Lung microvascular endothelial cell (primary cell): ENCODE measurements around the gene HCFC1. TPM values are rescaled to one million over a fixed set of nuclear protein-coding genes. Genes with fewer than 3 reads are reported as not detected.

Experiments
- DNase-seq, 2 donors: peaks; one replicate each; pipeline versions ENCODE4 v3.0.0 to v3.0.0-alpha.2; 2010; ENCODE audit warnings: low read depth in 2 of 2
- total RNA-seq: library from RNA; depleted of rRNA; stranded (reverse); fragments of >200 nt; gene quantifications from 2 replicates; pipeline ENCODE4 v1.2.1, GENCODE V29; 2014

The HCFC1 gene
- total RNA-seq, 1 donor from 2014 or later: 10.3 TPM

DNA sequence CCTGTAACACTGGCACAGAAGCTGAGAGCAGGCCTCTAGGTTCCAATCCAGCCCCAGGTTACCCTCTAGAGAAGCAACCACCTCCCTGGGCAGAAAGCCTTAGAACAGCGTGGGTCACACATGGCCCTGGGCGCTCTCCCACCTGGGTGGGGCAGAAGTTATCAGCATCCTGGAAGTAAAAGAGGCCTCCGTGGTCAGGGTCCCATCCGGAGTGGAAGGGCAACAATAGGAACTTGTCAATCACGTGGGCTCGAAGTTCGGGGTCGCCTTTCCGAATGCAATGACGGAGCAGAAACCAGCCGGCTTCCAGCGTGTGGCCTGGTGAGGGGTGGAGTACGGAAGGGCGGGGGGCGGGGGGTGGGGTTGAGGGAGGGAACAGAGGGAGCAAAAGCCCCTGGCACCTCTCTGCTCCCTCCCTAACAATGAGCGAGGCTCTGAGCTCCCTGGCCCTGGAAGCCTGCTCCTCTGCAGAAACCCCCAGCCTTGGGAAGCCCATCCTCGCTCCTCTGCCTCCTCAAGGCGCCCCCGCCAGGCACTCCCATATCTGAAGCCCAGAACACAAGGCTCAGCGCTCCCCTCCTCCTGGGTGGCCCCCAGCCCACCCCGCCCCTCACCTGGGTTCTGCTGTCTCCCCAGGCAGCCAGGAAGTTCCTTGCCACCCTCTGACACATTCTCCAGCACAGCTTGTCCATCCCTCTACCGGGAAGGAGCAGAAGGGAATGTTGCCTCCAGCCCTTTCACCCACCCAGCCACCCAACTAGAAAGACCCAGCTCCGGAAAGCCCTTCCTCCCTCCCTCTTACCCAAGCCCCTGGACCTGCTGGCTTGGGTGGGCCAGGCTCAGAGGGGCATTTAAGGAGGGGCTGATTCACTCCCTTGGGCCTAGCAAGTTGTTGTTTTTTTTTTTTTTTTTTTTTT lies 30.0 kb downstream of the HCFC1 start:
- no peak for DNase-seq

DNA sequence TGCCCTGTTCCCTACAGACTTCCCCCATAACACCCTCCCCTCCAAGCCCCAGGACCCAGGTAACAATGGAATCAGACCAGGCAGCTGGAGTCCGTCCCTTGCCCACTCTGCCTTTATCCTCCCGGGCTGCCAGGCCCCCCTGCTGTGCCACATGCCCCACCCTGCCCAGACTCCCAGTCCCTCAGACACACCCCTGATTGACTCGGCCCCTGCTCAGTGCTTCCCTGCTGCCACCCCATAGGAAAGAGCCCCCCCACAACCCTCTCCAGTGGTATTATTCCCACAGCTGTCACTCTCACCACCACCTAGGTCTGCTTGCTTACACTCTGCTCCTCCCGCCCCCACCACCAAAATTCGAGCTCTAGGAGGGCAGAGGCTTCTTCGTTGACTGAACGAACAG lies 32.0 kb downstream of the HCFC1 start:
- DNase-seq: no peak

DNA sequence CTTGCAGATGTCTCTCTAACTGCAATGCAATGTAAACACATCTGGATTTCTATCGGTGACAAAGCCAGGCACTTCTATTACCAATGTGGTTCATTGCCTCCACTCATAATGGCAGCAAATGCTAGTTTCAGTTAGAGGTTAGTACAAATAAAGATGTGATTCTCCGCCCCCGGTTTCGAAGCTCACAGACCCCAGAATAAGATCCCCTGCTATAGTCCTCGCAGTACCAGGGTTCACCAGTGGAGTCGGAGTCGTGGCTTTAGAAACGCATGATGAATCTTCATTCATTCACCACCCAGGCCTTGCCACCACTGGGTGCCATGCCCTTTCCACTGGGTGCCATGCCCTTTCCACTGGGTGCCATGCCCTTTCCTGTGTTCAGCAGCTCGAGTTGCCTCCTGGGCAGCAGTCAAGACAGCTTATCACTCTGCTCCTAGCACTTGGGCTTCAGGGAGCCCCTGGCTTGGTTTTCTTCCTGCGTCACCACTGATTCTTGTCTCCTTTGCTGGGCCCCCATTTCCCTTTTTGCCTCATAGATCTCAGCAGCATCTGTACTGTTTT lies 33.3 kb downstream of the HCFC1 start:
- no peak for DNase-seq

DNA sequence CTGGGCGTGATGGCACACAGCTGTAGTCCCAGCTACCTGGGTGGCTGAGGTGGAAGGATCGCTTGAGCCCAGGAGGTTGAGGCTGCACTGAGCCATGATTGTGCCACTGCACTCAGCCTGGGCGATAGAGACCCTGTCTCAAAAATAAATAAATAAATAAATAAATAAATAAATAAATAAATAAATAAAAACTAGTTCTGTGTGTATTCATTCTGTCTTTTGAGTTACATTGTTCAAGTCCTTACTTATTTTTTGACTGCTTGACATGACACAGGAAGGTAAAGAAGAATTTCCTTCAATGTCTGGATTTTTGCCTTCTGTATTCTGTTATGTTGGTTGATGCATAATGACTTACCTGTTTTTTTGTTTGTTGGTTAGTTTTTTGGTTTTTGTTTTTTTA lies 34.6 kb downstream of the HCFC1 start:
- DNase-seq: no peak

DNA sequence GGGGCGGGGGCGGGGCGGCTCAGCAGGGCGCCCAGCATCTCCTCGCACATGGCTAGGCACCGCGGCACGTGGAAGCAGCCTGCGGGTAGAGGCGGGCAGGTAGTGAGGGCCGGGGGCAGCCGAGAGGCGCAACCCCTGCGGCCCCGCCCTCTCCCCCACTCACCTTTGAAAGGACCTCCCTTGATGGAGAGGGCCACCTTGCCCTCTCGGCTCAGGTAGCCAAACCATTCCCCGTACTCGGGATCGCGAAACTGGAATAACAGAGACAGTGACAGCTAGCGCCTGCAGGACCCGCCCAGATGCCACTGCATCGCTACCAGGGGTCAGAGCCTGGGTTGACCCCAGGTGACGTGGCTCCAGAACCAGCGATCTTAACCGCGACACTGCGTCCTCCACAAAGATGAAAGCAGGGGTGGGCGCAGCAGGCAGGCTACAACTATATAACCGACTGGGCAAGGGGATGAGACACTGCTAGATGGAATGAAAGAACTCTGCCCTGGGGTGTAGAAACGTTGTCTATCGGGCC lies 36.2 kb downstream of the HCFC1 start:
- DNase-seq: no peak

DNA sequence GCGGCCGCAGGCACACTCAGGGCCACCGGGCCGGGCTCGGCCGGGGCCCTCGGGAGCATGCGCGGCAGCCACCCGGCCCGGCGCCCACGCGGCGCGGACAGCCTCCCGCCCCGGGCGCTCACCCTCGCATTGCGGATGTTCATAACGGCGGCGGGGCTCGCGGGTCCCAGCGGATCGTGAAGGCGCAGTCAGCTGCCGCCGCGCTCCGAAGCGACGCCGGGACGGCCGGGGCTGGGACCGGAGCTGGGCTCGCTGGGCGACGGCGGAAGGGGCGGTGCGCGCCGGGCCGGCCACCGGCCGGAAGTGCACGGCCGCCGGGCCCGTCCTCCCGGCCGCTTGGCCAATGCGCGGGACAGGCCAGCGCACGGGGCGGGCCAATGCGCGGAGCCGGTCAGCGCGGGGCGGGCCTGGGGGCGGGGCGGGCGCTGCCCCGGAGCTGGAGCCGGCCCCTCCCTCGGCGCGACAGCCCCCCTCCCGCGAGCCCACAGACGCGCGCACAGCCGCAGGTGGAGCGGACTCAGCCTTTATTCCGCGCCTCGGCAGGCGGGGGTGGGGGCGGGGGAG lies 36.8 kb downstream of the HCFC1 start, which contains the start of gene NAA10:
Gene NAA10, minus strand, starts transcription at position 276 of the 564 bp plus-strand sequence. Its CDS starts 133 bp downstream, at position 143.
- DNase-seq: peak; percentile 79 to 87

DNA sequence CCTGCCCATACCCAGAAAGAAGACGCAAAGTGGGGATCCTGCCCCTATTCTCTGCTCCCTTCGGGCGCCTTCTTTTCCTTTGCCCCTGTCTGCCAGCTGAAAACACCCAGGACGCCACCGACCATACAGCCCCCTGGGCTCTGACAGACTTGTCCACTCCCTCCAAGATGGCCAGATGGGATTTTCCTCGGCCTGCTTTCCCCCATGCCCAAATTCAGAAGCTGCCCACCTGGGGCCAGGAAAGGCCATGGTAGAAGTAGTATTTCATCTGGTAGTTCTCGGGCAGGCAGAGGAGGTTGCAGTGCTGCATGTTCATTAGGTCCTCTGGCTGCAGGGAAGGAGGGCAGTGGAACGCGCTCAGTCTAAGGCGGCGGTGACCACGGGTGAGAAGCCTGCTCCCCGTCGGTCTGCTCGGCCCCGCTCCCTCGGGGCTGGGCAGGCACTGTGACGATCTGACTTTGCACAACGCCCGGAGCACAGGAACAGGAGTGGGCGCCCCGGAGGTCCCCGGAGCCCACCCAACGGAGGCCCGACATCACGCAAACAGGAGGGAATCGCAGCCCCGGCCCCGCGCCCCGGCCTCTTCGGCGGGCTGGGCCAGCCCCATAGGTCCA lies 37.4 kb downstream of the HCFC1 start:
- no peak for DNase-seq

DNA sequence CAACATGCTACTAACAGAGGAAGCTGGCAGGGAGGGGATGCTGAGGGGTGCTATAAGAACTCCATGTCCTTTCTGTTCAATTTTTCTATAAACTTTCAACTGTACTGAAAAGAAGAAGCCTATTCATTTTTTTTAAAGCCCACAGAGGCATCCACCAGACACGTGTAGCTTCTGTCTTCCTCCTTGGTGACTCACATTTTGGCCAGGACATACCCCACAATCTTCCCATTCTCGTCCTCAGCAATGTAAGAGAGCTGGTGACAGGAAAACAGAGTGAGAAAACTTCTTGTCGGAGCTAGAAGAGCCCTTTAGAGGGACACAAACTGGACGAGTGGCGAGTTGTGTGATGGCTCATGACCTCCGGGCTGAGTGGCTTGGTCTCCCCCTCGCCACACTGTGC lies 37.9 kb downstream of the HCFC1 start:
- peak in 1 of 2 donors; percentile 52 for DNase-seq

DNA sequence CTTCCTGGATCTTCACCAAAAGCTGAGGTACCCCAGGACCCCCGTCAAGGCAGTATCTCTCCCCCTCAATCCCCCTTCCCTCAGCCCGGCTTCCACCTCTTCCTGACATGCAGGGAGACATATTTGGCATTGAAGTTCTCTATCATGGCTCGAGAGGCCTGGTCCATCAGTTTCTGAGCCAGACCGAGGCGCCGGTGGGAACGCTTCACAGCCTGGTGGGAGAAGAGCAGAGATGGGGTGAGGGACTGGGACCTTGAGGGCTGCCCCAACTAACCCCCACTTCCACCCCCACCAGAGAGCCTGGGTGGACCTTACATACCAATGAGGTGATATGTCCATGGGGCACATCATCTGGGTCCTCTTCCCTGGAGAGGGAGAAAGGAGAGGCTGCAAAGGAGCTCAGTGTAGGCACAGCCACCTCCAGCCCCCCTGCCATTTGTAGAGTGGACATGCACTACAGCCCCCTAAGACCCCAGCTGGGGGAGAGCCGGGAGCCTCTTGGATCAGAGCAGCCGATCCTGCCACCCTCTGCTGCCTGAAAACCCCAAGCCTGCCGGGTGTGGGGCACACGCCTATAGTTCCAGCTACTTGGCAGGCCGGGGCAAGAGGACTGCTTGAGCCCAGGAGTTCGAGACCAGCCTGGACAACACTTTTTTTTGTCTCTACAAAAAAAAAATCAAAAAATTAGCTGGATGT lies 39.2 kb downstream of the HCFC1 start:
- DNase-seq: no peak

DNA sequence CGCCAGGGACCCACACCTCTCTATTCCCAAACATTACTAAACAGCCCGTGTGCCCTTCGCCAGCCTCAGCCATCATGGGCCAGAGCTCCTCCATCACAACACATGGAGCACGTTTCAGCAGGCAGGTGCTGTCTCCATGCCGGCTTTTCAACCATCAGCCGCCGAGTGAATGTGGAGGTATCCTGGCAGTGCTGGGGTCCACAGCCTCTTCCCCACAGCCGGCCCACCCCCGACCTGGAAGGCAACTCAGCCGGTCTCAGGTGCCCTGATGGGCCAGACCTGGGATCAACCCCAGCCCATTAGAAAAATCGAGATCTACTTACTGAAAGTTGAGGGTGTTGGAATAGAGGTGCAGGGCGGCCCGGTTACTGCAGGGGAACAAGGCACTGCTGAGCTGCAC lies 39.9 kb downstream of the HCFC1 start:
- no peak for DNase-seq

DNA sequence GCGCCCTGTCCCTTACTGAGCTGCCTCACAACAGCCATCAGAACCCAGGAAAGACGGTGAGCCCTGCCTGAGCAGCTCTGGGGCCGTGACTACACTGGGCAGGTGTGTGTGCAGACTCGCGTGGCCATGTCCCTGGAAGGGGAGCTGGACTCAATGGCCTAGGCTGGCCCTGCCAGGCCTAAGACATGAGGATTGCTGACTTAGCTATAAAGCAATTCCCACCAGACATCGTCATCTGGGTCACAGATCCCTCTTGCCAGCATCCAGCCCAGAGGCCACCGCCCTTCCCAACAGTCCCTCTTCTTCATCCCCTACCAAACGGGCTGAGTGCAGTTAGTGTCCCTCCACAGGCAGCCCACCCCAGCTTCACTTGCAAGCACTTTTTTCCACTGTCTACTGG lies 40.5 kb downstream of the HCFC1 start:
- DNase-seq: no peak

DNA sequence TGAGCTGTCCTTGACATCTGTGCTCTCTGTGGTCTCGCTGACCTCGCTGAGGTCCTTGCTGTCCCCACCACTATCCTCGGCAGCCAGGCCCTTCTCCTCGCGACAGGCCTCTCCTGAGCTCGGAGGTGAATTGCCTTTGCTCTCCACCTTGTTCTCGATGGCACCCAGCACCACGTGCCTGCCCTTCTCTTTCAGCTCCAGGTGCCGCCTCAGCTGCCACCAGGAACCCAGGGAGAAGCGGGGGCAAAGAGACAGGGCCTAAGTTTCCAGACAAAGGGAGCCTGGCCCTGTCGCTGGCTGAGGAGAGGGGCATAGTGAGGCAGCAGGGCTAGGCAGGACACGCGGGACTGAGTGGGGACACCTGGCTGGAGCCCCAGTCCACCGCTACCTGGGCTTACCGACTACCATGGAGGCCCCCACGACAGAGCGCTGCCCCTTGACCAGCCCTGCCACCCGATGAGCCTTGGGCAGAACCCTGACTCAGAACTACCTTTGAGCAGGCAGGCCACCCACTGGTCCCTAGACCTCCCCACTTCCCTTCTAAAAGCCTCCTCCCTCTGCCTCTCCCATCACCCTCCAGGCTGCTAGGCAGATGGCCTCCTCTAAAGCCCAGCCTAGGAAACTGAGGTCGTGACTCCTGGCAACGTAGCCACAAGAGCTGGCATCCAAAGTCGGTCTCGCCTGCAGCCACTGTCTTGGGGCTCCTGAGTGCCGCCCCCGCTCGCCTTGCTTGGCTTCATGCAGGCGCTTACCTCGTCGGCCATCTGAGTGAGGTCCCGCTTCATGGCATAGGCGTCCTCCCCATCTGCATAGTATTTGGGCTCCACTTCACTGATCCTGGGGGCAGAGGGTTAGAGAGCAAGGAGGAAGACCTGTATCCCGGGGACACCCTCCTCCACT lies 41.4 kb downstream of the HCFC1 start:
- no peak for DNase-seq

DNA sequence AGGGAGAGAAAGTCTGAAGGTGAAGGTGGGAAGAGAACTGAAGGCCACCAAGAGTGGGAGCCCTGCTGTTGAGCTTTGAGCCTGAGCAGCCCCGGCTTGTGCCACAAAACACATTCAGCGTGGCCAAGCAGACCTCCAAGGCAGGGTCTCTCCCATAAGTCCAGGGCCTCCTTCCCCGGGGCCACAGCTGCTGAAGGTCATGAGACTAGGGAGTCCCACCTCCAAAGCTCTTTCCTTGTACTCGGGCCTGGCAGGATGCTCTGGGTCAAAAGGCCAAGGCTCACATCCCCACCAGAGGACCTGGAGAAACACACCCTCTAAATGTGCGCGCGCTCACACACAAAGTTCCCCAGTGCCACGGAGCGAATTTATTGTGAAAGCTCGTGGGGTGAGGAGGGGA lies 42.0 kb downstream of the HCFC1 start:
- DNase-seq: no peak

DNA sequence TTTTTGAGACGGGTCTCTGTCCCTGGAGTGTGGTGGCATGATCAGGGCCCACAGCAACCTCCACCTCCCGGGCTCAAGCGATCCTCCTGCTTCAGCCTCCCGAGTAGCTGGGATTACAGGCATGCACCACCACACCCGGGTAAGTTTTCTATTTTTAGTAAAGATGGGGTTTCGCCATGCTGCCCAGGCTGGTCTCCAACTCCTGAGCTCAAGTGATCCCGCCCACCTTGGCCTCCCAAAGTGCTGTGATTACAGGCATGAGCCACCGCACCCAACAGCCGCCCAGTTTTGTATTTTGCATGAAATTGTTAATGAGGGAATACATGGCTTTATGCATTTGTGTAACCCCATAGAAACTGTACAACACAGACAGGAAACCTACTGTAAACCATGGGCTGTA lies 42.8 kb downstream of the HCFC1 start:
- DNase-seq: no peak

DNA sequence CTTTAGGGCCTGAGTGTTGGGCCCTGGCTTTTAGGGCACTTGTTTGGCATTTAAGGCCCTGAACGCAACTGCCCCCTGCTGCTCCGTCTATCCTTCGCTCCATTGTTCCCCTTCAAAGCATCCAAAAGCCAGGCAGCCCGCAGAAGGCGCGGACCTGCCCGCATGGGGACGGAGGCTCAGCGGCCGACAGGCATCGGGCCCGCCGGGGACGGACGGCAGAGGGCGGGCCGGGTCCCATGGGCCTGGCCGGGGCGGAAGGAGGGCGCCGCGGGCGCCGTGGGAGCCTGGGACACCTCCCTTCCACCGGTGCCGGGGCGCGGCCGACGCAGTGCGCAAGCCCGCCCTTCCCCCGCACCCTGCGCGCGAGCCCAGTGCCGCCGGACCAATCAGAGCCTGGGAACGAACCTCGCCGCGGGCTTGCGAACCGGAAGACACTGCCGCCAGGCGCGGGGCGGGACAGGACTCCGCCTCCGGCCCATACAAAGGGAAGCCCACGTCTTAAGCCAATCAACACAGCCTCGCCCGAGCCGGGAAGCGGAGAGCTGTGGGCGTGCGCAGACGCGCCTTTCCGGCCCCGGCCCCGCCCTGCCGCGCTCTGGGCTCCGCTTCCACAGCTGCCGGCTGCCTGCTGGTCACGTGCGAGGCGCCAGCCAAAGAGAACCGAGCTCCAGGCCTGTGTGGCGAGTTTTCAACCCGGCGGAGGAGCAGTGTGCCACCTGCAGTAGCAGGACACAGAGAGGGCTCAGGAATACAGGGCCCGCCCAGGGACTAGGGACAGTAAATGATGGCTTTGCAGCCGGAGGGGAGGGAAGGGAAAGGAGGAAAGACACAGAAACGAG lies 43.5 kb downstream of the HCFC1 start:
- peak; percentile 99 for DNase-seq

DNA sequence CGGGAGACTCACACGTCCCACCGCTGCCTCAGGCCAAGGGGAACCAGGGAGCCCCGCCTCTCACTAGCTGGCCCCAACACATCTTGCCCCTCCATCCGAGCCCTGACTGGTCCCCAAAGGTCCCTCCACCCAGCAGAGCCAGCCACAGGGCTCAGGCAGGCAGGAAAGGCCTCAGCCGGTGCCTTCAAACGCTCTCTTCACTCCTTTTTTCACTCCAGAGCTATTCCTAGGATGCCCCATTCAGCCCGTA lies 44.0 kb downstream of the HCFC1 start:
- DNase-seq: no peak

DNA sequence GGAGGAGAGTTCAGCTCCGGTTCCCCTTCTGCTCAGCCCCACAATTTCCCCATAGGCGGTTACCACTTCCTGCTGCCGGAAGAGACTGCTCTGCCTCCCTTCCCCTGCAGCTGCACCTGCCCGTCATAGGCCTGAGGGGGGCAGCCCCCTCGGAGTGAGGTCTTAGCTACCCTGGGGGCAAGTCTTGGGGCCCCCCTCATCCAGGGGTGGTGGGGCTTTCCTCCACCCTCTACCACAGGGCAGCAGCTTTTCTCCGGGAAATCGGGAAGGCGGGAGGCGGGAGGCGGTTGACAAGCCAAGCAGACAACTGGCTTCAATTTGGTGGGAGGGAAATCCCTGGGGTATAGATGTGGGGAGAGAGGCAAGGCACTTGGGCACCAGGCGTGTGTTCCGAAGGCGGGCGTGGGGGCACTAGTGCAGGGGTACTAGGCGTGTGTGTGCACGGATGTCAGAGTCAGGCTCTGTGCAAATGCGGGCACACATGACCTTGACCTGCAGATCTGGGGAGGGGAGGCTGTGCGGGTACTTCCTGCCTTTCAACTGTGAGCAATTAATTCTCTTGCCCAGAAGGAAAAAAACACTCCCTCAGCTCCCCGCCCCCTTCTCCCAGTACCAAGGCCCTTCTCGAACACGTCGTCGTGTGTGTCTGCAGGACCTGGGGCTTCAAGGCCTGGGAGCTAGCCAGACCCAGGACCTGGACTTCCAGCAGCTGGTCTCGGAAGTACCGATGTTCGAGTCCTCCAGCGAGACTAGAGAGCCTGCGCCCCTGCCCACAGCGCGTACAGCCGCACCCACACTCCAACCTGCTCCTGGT lies 44.6 kb downstream of the HCFC1 start:
- peak; percentile 58 to 79 for DNase-seq

DNA sequence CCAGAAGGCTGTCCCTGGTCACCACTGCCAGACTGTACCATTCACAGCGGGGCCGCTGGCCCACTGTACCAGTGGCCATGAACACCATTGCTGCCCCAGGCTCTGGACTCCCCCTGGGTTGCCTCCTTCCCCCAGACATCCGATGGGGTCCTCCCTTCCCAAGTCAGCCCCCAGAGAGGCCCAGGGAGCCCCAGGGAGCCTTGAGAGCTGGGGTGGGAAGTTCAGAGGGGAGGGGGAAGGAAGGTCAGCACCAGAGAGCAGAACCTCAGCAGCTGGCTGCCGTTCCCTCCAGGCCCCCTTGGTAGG lies 45.1 kb downstream of the HCFC1 start:
- DNase-seq: no peak
